ENCODE measurements around the gene GRIN3B. TPM values are rescaled to one million over a fixed set of nuclear protein-coding genes. Genes with fewer than 3 reads are reported as not detected.

GRIN3B gene
- total and polyA plus RNA-seq, 2 donors (not counting 1 experiment from before 2014, with no cell fraction given) = 0.10 to 0.42 TPM

DNA sequence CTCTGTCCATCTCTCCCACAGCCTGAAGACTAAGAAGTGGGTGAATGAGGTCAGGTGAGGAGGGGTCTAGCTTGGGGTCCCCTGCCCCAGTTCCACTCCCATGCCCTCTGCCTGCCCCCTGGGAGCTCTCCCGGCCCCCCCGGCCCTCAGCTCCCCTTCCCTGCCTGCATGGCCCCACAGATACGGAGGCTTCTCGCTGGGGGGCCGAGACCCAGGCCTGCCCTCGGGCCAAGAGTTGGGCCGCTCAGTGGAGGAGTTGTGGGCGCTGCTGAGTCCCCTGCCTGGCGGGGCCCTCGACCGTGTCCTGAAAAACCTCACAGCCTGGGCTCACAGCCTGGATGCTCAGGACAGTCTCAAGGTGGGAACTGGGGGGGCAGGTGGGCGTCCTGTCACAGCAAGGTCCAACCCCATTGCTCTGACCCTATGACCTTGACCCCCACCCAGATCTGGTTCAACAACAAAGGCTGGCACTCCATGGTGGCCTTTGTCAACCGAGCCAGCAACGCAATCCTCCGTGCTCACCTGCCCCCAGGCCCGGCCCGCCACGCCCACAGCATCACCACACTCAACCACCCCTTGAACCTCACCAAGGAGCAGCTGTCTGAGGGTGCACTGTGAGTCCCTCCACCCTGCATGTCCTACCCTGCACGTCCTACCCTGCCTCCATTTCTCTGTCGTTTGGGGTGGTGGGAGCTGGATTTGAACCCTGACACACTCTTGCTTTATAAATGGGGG is 55.8 kb downstream of the GRIN3B start:
- H3K4me1 ChIP-seq (ENCODE audit: control insufficient read depth in 2 of 2, insufficient read depth in 2 of 2, low read length in 2 of 2) = peaks cover 0 to 21% of the 10 kb centered on the region in 2 donors
- 98% methylated on average over 9 of the region's 20 CpGs for WGBS (ENCODE audit: insufficient coverage)
- ATAC-seq (ENCODE audit: low read depth) (no peak), DNase-seq (no peak)
- Mint-ChIP-seq H3K27me3 (no peaks in the 10 kb centered on the region), H3K27ac (peak overlapping the region; percentile 26), H3K9me3 (ENCODE audit: insufficient read depth) (no peaks in the 10 kb centered on the region), H3K4me3 (no peak overlapping the region), H3K4me1 (peaks cover 19% of the 10 kb centered on the region)
- no peak overlapping the region for H3K4me3 ChIP-seq (ENCODE audit: control extremely low read depth in 1 of 5, extremely low read depth in 1 of 5, insufficient read depth in 1 of 5, low read depth in 2 of 5, low read length in 4 of 5)
- CTCF ChIA-PET = interaction anchor here (1.1 to 2.3 kb wide), 3 partner anchors 15 to 31 kb away, joined by 3 to 22 read pairs (median 3); no protein-coding TSS in a partner anchor
- intact Hi-C loops (cut with micrococcal nuclease) = loop anchor here (5.0 kb wide), 1 partner anchor 136 kb away; no protein-coding TSS in a partner anchor
- no peaks in the 10 kb centered on the region for H4K20me1 ChIP-seq (ENCODE audit: control insufficient read depth, insufficient read depth, low read length, poor library complexity, severe bottlenecking)
- no peak overlapping the region for H3K4me2 ChIP-seq (replicated peaks; ENCODE audit: low read depth, low read length, poor library complexity, severe bottlenecking)
- H2AFZ ChIP-seq (ENCODE audit: insufficient read depth, low read depth, low read length, poor library complexity, severe bottlenecking) = no peak overlapping the region
- H3K79me2 ChIP-seq (ENCODE audit: control insufficient read depth, insufficient read depth, low read length) = no peaks in the 10 kb centered on the region
- no peaks in the 10 kb centered on the region for H3K27me3 ChIP-seq (replicated peaks in 1 of 4; ENCODE audit: control extremely low read depth in 1 of 4, control insufficient read depth in 3 of 4, insufficient read depth in 4 of 4, low read length in 3 of 4)
- no peak for TF ChIP-seq EZH2 (IDR thresholded peaks at IDR 0.05; ENCODE audit: borderline replicate concordance, insufficient read depth, low read depth, low read length, poor library complexity, severe bottlenecking)
- TF ChIP-seq, protein P1, sequence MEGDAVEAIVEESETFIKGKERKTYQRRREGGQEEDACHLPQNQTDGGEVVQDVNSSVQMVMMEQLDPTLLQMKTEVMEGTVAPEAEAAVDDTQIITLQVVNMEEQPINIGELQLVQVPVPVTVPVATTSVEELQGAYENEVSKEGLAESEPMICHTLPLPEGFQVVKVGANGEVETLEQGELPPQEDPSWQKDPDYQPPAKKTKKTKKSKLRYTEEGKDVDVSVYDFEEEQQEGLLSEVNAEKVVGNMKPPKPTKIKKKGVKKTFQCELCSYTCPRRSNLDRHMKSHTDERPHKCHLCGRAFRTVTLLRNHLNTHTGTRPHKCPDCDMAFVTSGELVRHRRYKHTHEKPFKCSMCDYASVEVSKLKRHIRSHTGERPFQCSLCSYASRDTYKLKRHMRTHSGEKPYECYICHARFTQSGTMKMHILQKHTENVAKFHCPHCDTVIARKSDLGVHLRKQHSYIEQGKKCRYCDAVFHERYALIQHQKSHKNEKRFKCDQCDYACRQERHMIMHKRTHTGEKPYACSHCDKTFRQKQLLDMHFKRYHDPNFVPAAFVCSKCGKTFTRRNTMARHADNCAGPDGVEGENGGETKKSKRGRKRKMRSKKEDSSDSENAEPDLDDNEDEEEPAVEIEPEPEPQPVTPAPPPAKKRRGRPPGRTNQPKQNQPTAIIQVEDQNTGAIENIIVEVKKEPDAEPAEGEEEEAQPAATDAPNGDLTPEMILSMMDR (IDR thresholded peaks at IDR 0.05) = no peak
- H3K9ac ChIP-seq (ENCODE audit: low read length) = no peak overlapping the region
- H3K9me3 ChIP-seq (ENCODE audit: control extremely low read depth in 1 of 3, control insufficient read depth in 2 of 3, insufficient read depth in 1 of 3, low read length in 2 of 3) = peaks cover 1 to 65% (median 29%) of the 10 kb centered on the region in 3 donors
- H3K36me3 ChIP-seq (replicated peaks in 1 of 2; ENCODE audit: control extremely low read depth in 1 of 2, control insufficient read depth in 1 of 2, extremely low read depth in 1 of 2, insufficient read depth in 2 of 2, low read length in 1 of 2) = peaks cover 6 to 71% of the 10 kb centered on the region in 2 experiments
- no peak overlapping the region for H3K27ac ChIP-seq (ENCODE audit: low read length in 2 of 2)
- POLR2A ChIA-PET = interaction anchor here (1.2 kb wide), 1 partner anchor 17 kb away, joined by 4 read pairs; the partner anchor contains the start of gene ABCA7

Measured in B cell (primary cell).